K562 (cell line): ENCODE results near the gene STUM. TPM values are rescaled to one million over a fixed set of nuclear protein-coding genes. Genes with fewer than 3 reads are reported as not detected.
"Not testable (repeated sequence)": the region's sequence is repeated elsewhere in the genome, so short reads cannot be mapped to it uniquely, and the experiment has no call there.

Experiments
- ATAC-seq: fragments of 200-7000 bp; cut with Tn5 transposase; 3 replicates; pipeline ENCODE4 v1.9.1; 2020; ENCODE audit warnings: moderate library complexity
- BruUV-seq: library from RNA; stranded (reverse); fragments of 400-500 nt; replicated peaks from 2 replicates; lab custom pipeline; 2021; lab: Mats Ljungman, UMichigan
- CTCF ChIA-PET: fragments of 300-600 bp; formaldehyde crosslinking; extraction: SDS; loops from one replicate; lab custom pipeline; 2021; ENCODE audit warnings: low intra/inter-chr PET ratio; lab: Yijun Ruan, JAX
- POLR2A ChIA-PET: fragments of 300-600, 350-650 bp; sonication (Branson Sonifier 250); formaldehyde crosslinking; extraction: SDS; loops from one replicate; lab custom pipeline; 2021; ENCODE audit warnings: antibody characterized with exemption, inconsistent platforms; lab: Yijun Ruan, JAX
- DNase-seq, 4 experiments: peaks; one replicate each; pipeline versions ENCODE4 v3.0.0 to v3.0.0-alpha.2; 2011 to 2018; ENCODE audit warnings: low spot score in 3 of 4, mixed read lengths in 3 of 4; ENCODE audit errors: extremely low read depth in 1 of 4
- FAIRE-seq: peaks from 2 replicates; lab custom pipeline; 2011; peaks lifted over from hg19 to GRCh38; lab: Jason Lieb, UNC
- H2AFZ ChIP-seq: 2 replicates; pipeline ENCODE4 v1.6.0; 2011; ENCODE audit warnings: low read depth, low read length, control low read depth, inconsistent platforms
- H3K27ac ChIP-seq: fragments of 200-600 bp; 3 replicates; pipeline ENCODE4 v1.8.0; 2011; ENCODE audit warnings: low read depth, mild to moderate bottlenecking, control low read depth, inconsistent platforms, low read length, moderate library complexity, mixed read lengths; ENCODE audit errors: extremely low read depth
- H3K27me3 ChIP-seq, 2 experiments: fragments of 300-600 bp in 1 of 2; 2 replicates in 1 of 2; 3 replicates in 1 of 2; pipeline versions ENCODE4 v1.6.0 to v1.8.0; 2011; ENCODE audit warnings: inconsistent platforms in 2 of 2, low read length in 2 of 2, mild to moderate bottlenecking in 1 of 2, mixed read lengths in 1 of 2, moderate library complexity in 1 of 2; ENCODE audit not compliant: control insufficient read depth in 2 of 2, insufficient read depth in 2 of 2
- H3K36me3 ChIP-seq: fragments of 300-600 bp; 3 replicates; pipeline ENCODE4 v1.8.0; 2011; ENCODE audit warnings: mild to moderate bottlenecking, low read length, inconsistent platforms; ENCODE audit not compliant: control insufficient read depth, insufficient read depth
- H3K4me1 ChIP-seq, 2 experiments: fragments of 200-600 bp in 1 of 2; replicated peaks in 1 of 2; 2 replicates in 1 of 2; 3 replicates in 1 of 2; pipeline versions ENCODE4 v1.5.1 to v1.8.0; 2011; ENCODE audit warnings: inconsistent platforms in 2 of 2, low read length in 2 of 2, mild to moderate bottlenecking in 1 of 2, mixed read lengths in 1 of 2, moderate library complexity in 1 of 2; ENCODE audit not compliant: control insufficient read depth in 2 of 2, insufficient read depth in 2 of 2
- H3K4me2 ChIP-seq: 2 replicates; pipeline ENCODE4 v1.6.1; 2011; ENCODE audit warnings: low read length, control low read depth, inconsistent platforms, mixed read lengths; ENCODE audit not compliant: insufficient read depth
- H3K4me3 ChIP-seq: fragments of 200-600 bp; sonication (generic), shearing (Covaris generic); 2 replicates; pipeline ENCODE4 v1.5.1; 2016; ENCODE audit warnings: control low read depth, inconsistent platforms
- H3K79me2 ChIP-seq: fragments of 200-600 bp; 3 replicates; pipeline ENCODE4 v1.8.0; 2011; ENCODE audit warnings: low read length, inconsistent platforms; ENCODE audit not compliant: control insufficient read depth, insufficient read depth
- H3K9ac ChIP-seq, 2 experiments: 2 replicates each; pipeline versions ENCODE4 v1.6.0 to v1.6.1; 2011; ENCODE audit warnings: low read depth in 2 of 2, low read length in 2 of 2, control low read depth in 1 of 2, inconsistent platforms in 1 of 2, mild to moderate bottlenecking in 1 of 2, mixed read lengths in 1 of 2; ENCODE audit not compliant: insufficient read depth in 1 of 2
- H3K9me1 ChIP-seq: one replicate; pipeline ENCODE4 v1.6.0; 2011; ENCODE audit warnings: inconsistent platforms, mild to moderate bottlenecking, low read length, moderate library complexity; ENCODE audit not compliant: control insufficient read depth, insufficient read depth
- H3K9me3 ChIP-seq: replicated peaks from 2 replicates; pipeline ENCODE4 v1.5.1; 2011; ENCODE audit warnings: low read depth, low read length, inconsistent platforms; ENCODE audit not compliant: control insufficient read depth, insufficient read depth
- H4K20me1 ChIP-seq: replicated peaks from 2 replicates; pipeline ENCODE4 v1.6.1; 2011; ENCODE audit warnings: low read length, inconsistent platforms, mixed read lengths; ENCODE audit not compliant: control insufficient read depth, insufficient read depth
- FOXP1 ChIP-seq: sonication (generic); formaldehyde crosslinking; IDR thresholded peaks from 2 replicates; pipeline ENCODE4 v1.8.0; 2022; ENCODE audit warnings: mild to moderate bottlenecking, missing genetic modification reagents
- ILK ChIP-seq: fragments of 450-650 bp; IDR thresholded peaks from 2 replicates; pipeline ENCODE4 v1.6.1; 2016; ENCODE audit warnings: missing genetic modification characterization, low read depth, mild to moderate bottlenecking, missing compliant biosample characterization, moderate library complexity, borderline replicate concordance
- PHB ChIP-seq: fragments of 250-450 bp; sonication (Bioruptor Pico); IDR thresholded peaks from 2 replicates; pipeline ENCODE4 v1.5.0; 2021
- TEAD1 ChIP-seq, 2 experiments: fragments of 450-650 bp in 1 of 2; sonication (generic) in 1 of 2; formaldehyde crosslinking; IDR thresholded peaks; 2 replicates each; pipeline versions ENCODE4 v1.4.0 to v1.8.0; 2020 to 2022; ENCODE audit warnings: mild to moderate bottlenecking in 2 of 2, missing genetic modification reagents in 1 of 2
- ZNF699 ChIP-seq: fragments of 250-450 bp; sonication (Bioruptor Pico); IDR thresholded peaks from 2 replicates; pipeline ENCODE4 v1.8.0; 2021; ENCODE audit warnings: mild to moderate bottlenecking, moderate library complexity; ENCODE audit not compliant: insufficient replicate concordance
- WGBS: fragments of 100-300 bp; shearing (Covaris generic); methylation state at CpG from one replicate; pipeline ENCODE4 v1.1.6; 2016; ENCODE audit warnings: low coverage, mixed read lengths; ENCODE audit not compliant: insufficient coverage; ENCODE audit errors: missing lambda C conversion rate; 5-methylcytosine and 5-hydroxymethylcytosine counted together
- in situ Hi-C: fragments of 300-500 bp; cut with MboI; formaldehyde crosslinking; loops from 4 replicates; pipeline ENCODE4 v1.15.0; 2018; ENCODE audit warnings: inconsistent platforms, mixed read lengths
- intact Hi-C: fragments of 100-400 bp; cut with micrococcal nuclease; formaldehyde crosslinking; loops from 2 replicates; pipeline ENCODE4 v1.14.2; 2022
- polyA plus RNA-seq, 8 experiments: library from polyadenylated mRNA; depleted of rRNA in 4 of 8; stranded (reverse) in 5 of 8; unstranded in 3 of 8; fragments of >200 nt; fragmentation: Nextera tagmentation in 2 of 8; fragmentation: Illumina TruSeq in 1 of 8; extraction: Ambion mirVana in 2 of 8; extraction: Trizol in 1 of 8; gene quantifications; 2 replicates each; pipeline versions ENCODE4 v1.2.1 to v1.2.3, GENCODE V29; 2011 to 2014; ENCODE audit warnings: inconsistent platforms in 1 of 8, missing spikeins in 1 of 8
- total RNA-seq, 7 experiments: library from RNA; depleted of rRNA in 6 of 7; stranded (reverse); fragments of >200 nt in 6 of 7; fragmentation: Illumina TruSeq in 2 of 7; extraction: Trizol in 2 of 7; gene quantifications; 2 replicates each; pipeline versions ENCODE4 v1.2.1 to v1.2.3, GENCODE V29; 2011 to 2021; ENCODE audit warnings: low replicate concordance in 1 of 7

Gene STUM
- total and polyA plus RNA-seq, 9 of the 15 experiments (the other 6 are each of a cell fraction or from before 2014, with no cell fraction given), result not detected

- H3K4me2 ChIP-seq, H3K9me1 ChIP-seq, H3K4me3 ChIP-seq, BruUV-seq, intact Hi-C loops, POLR2A ChIA-PET, H2AFZ ChIP-seq, H3K9me3 ChIP-seq, H3K79me2 ChIP-seq, H3K27ac ChIP-seq, DNase-seq, CTCF ChIA-PET, H3K4me1 ChIP-seq, ATAC-seq, in situ Hi-C loops, H3K36me3 ChIP-seq, H4K20me1 ChIP-seq, H3K9ac ChIP-seq, FAIRE-seq: not testable (repeated sequence)
- H3K27me3 ChIP-seq, result peaks cover 37 to 47% of the 10 kb centered on the region in 2 experiments
- 1% methylated on average over 3 of the region's 3 CpGs for WGBS
These were observed 48.9 kb upstream of the STUM start for GRCh38 chr1:226499699-226500098.

DNA sequence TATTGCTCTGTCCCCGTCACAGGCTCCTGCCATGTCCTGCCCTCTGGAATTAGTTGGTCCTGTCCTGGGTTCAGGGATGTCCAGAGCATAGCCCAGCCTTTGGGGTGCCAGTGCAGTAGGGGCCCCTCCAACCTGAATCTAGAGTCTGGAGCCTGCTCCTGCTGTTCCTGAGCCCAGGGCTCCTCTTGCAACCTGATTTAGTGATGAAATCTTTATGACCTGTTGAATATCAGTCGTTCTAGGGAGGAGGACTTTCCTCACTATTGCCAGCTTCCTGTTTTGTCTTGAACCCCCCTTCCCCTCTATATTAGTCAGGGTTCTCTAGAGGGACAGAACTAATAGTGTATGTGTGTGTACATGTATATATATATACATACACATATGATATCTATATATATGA lies 42.5 kb upstream of the STUM start:
- FAIRE-seq (no peak), ATAC-seq (no peak), DNase-seq (no peak)
- no peak overlapping the region for H3K4me2 ChIP-seq
- no peaks in the 10 kb centered on the region for H4K20me1 ChIP-seq
- H2AFZ ChIP-seq, result no peak overlapping the region
- ChIA-PET CTCF (no interaction called here), POLR2A (no interaction called here)
- in situ Hi-C loops, result no loop called here
- no peaks in the 10 kb centered on the region for H3K79me2 ChIP-seq
- no peaks in the 10 kb centered on the region for H3K9me3 ChIP-seq
- H3K4me3 ChIP-seq, result no peak overlapping the region
- no peaks in the 10 kb centered on the region for H3K4me1 ChIP-seq
- intact Hi-C loops, result no loop called here
- no peaks in the 10 kb centered on the region for H3K36me3 ChIP-seq
- no peak for TF ChIP-seq ILK (tag)
- TF ChIP-seq ZNF699 (CRISPR knock-in tag), result no peak
- no peak for TF ChIP-seq PHB (CRISPR knock-in tag)
- no peak for TF ChIP-seq TEAD1 (CRISPR knock-in tag; IDR thresholded peaks at IDR 0.05)
- TF ChIP-seq FOXP1 (CRISPR knock-in tag), result no peak
- BruUV-seq, result no TSS peak
- peaks cover 2 to 23% of the 10 kb centered on the region in 2 experiments; a peak in 4 of 5 replicates for H3K27me3 ChIP-seq
- no peak overlapping the region for H3K27ac ChIP-seq
- H3K9me1 ChIP-seq, result no peaks in the 10 kb centered on the region
- H3K9ac ChIP-seq, result no peak overlapping the region
- 0% methylated on average over 2 of the region's 2 CpGs for WGBS
